Tibial artery (tissue), 4 donors: ENCODE results near the gene NTF3.

ENCODE experiments used
- DNase-seq, 2 donors: peaks; one replicate each; pipeline ENCODE4 v3.0.0-alpha.2; 2019
- H3K27ac ChIP-seq, 2 donors: fragments of 200-600 bp; sonication (generic) in 1 of 2; 1 replicate in 1 of 2; 2 replicates in 1 of 2; pipeline ENCODE4 v1.5.1; 2018 to 2019; ENCODE audit warnings: mild to moderate bottlenecking in 1 of 2
- H3K27me3 ChIP-seq, 2 donors: fragments of 200-600 bp; sonication (generic) in 1 of 2; one replicate each; pipeline versions ENCODE4 v1.5.1 to v1.6.0; 2016 to 2019
- H3K36me3 ChIP-seq, 3 donors: fragments of 200-600 bp; sonication (generic) in 2 of 3; one replicate each; pipeline ENCODE4 v1.5.1; 2016 to 2019; ENCODE audit warnings: mild to moderate bottlenecking in 2 of 3
- H3K4me1 ChIP-seq, 4 donors: fragments of 200-600 bp; sonication (generic) in 2 of 4; 1 replicate in 3 of 4; 2 replicates in 1 of 4; pipeline ENCODE4 v1.5.1; 2016 to 2019
- H3K4me3 ChIP-seq, 2 donors: fragments of 200-600 bp; sonication (generic) in 1 of 2; 1 replicate in 1 of 2; 2 replicates in 1 of 2; pipeline ENCODE4 v1.5.1; 2018 to 2019; ENCODE audit warnings: mild to moderate bottlenecking in 2 of 2
- H3K9me3 ChIP-seq, 3 donors: fragments of 200-600 bp; sonication (generic) in 1 of 3; one replicate each; pipeline ENCODE4 v1.5.1; 2016 to 2019
- CTCF ChIP-seq, 2 experiments: fragments of 200-600 bp in 1 of 2; fragments of 450-650 bp in 1 of 2; IDR thresholded peaks; one replicate each; pipeline ENCODE4 v1.5.1; 2017 to 2019; ENCODE audit warnings: antibody characterized with exemption in 2 of 2, mild to moderate bottlenecking in 1 of 2, moderate library complexity in 1 of 2
- intact Hi-C: fragments of 100-400 bp; cut with DNase I; formaldehyde crosslinking; loops from one replicate; pipeline ENCODE4 v1.15.0; 2023; ENCODE audit warnings: low total_unique reads

Gene NTF3

DNA sequence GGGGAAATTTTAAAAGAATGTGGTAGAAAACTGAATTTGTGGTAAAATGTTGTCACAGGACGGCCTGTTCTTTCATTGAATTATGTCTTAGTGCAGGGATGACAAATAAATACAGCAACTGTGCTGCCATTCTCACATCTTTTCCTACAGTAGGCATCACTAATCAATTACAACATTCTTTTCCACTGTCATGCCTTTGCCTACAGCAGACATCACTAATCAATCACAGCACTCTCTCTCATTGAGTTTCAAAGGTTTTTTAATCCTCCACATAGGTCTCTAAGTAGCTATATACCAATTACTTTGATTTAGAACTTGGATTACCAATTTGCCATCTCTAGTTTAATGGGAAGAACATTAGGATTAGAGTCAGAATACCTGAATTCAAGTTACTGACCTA is 30.1 kb downstream of the NTF3 start:
- intact Hi-C loops, result no loop called here
- Histone ChIP-seq H3K36me3 (no peaks in the 10 kb centered on the region), H3K27me3 (no peaks in the 10 kb centered on the region), H3K4me1 (peaks cover 0 to 65% (median 19%) of the 10 kb centered on the region in 4 donors), H3K9me3 (no peaks in the 10 kb centered on the region), H3K27ac (no peak overlapping the region), H3K4me3 (no peak overlapping the region)
- no peak for TF ChIP-seq CTCF (IDR thresholded peaks at IDR 0.05)
- no peak for DNase-seq

DNA sequence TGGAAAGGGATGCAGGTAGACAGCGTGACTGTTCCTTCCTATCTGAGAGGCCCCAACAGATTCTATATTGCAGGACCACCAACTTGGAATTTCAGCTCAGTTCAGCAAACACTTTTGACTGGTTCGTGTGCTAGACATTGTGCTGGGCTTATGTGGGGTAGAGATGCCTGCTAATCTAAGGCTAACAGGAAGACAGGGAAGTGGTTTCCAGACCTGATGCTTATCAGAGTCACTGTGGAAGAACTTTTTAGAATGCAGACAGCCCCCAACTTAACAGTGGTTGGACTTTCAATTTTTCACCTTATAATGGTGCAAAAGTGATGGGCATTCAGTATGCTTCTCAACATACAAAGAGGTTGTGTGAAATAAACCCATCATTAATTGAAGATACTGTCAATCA is 32.2 kb downstream of the NTF3 start:
- H3K27ac ChIP-seq, result no peak overlapping the region
- no peaks in the 10 kb centered on the region for H3K36me3 ChIP-seq
- no peaks in the 10 kb centered on the region for H3K27me3 ChIP-seq
- H3K9me3 ChIP-seq, result no peaks in the 10 kb centered on the region
- no peak overlapping the region for H3K4me3 ChIP-seq
- no peak for DNase-seq
- H3K4me1 ChIP-seq, result peaks cover 0 to 65% (median 14%) of the 10 kb centered on the region in 4 donors
- no peak for TF ChIP-seq CTCF (IDR thresholded peaks at IDR 0.05)
- intact Hi-C loops, result no loop called here

- peaks cover 0 to 1% (median 0%) of the 10 kb centered on the region in 3 donors for H3K36me3 ChIP-seq
- DNase-seq, result no peak
- no peak for TF ChIP-seq CTCF (IDR thresholded peaks at IDR 0.05)
- H3K4me1 ChIP-seq, result peaks cover 0 to 69% (median 14%) of the 10 kb centered on the region in 4 donors
- H3K27me3 ChIP-seq, result no peaks in the 10 kb centered on the region
- no peaks in the 10 kb centered on the region for H3K9me3 ChIP-seq
- intact Hi-C loops, result no loop called here
- peak overlapping the region; percentile 66 for H3K27ac ChIP-seq
- no peak overlapping the region for H3K4me3 ChIP-seq
Observed at GRCh38 chr12:5465384-5465783, 33.5 kb downstream of the NTF3 start.

GRCh38 chr12:5466521-5466960 is 34.6 kb downstream of the NTF3 start:
- H3K4me3 ChIP-seq, result peak overlapping the region in 1 of 2 donors; percentile 16
- TF ChIP-seq CTCF (IDR thresholded peaks at IDR 0.05), result no peak
- H3K4me1 ChIP-seq, result peaks cover 0 to 67% (median 14%) of the 10 kb centered on the region in 4 donors
- intact Hi-C loops, result no loop called here
- no peak for DNase-seq
- peaks cover 0 to 3% (median 0%) of the 10 kb centered on the region in 3 donors for H3K36me3 ChIP-seq
- no peaks in the 10 kb centered on the region for H3K9me3 ChIP-seq
- H3K27ac ChIP-seq, result peak overlapping the region; percentile 66
- H3K27me3 ChIP-seq, result no peaks in the 10 kb centered on the region

- intact Hi-C loops, result no loop called here
Observed at GRCh38 chr12:5467931-5468330, 36.0 kb downstream of the NTF3 start.

More at GRCh38 chr12:5467931-5468330, 36.0 kb downstream of the NTF3 start:
- Histone ChIP-seq H3K9me3 (no peaks in the 10 kb centered on the region), H3K4me3 (no peak overlapping the region), H3K4me1 (peaks cover 0 to 80% (median 17%) of the 10 kb centered on the region in 4 donors), H3K27me3 (no peaks in the 10 kb centered on the region), H3K27ac (peak overlapping the region; percentile 32 to 66), H3K36me3 (peaks cover 0 to 3% (median 0%) of the 10 kb centered on the region in 3 donors)
- no peak for TF ChIP-seq CTCF (IDR thresholded peaks at IDR 0.05)
- DNase-seq, result no peak
